ENCODE results near the gene MYBBP1A. TPM values are rescaled to one million over a fixed set of nuclear protein-coding genes. Genes with fewer than 3 reads are reported as not detected.

MYBBP1A gene
- total and polyA plus RNA-seq, 9 donors: 12.7 to 71.4 (median 45.5) TPM

DNA sequence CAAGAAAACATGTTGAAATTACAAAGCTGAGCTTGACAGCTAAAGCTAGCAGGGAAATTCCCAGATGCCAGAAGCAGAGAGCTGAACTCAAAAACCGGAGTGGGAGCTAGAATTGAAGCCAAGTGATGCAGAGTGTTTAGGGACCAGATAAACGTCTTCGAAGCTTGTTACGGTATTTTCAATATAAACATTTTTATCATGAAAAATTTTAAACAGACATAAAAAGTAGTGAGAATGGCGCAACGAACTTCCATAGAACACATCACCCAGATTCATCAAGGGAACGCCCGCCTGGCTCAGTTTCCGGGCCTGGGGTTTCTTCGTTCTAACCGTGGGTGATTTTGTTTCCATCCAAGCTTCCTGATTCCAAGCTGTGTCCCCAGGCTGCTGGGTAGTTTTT lies 38.4 kb downstream of the MYBBP1A start:
- WGBS, 3 donors: 16 to 33% (median 18%) methylated on average over 11 of the region's 11 CpGs
- DNase-seq: no peak
- Histone ChIP-seq H3K27me3 (no peaks in the 10 kb centered on the region), H3K36me3 (no peaks in the 10 kb centered on the region), H3K9me3 (no peaks in the 10 kb centered on the region), H3K27ac (no peak overlapping the region), H3K4me1 (ENCODE audit: insufficient read depth) (no peaks in the 10 kb centered on the region), H3K4me3 (no peak overlapping the region)
- TF ChIP-seq CTCF (IDR thresholded peaks at IDR 0.05) (no peak), EP300 (IDR thresholded peaks at IDR 0.05) (no peak), POLR2A (IDR thresholded peaks at IDR 0.05) (no peak)
- intact Hi-C loops (cut with DNase I): no loop called here

DNA sequence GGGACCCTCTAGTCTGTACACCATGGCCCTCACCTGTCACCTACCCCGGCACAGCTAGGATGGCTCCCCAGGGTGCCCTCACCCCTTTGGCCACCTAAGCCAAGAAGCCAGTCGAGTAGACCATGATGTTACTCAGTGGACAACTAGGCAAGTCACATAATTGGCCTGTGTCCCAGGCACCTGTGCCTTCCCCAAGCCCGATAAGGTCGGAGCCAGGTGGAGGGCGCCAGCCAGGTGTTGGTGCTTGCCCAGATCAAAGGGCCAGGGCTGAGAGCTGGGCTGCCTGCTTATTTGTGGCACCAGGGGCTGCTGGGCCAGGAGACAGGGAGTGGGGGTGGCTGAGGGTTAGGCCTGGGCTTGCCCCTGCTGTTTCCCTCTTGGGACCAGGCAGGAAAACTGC lies 39.7 kb downstream of the MYBBP1A start:
- H3K27ac ChIP-seq: no peak overlapping the region
- WGBS, 3 donors: 86 to 92% (median 86%) methylated on average over 3 to 5 of the region's 5 CpGs
- no peaks in the 10 kb centered on the region for H3K36me3 ChIP-seq
- H3K4me3 ChIP-seq: no peak overlapping the region
- TF ChIP-seq CTCF (IDR thresholded peaks at IDR 0.05) (no peak), POLR2A (IDR thresholded peaks at IDR 0.05) (no peak), EP300 (IDR thresholded peaks at IDR 0.05) (no peak)
- no peak for DNase-seq
- intact Hi-C loops (cut with DNase I): no loop called here
- no peaks in the 10 kb centered on the region for H3K9me3 ChIP-seq
- H3K27me3 ChIP-seq: no peaks in the 10 kb centered on the region
- H3K4me1 ChIP-seq (ENCODE audit: insufficient read depth): no peaks in the 10 kb centered on the region

GRCh38 chr17:4514779-4515178 lies 40.4 kb downstream of the MYBBP1A start:
- DNase-seq: no peak
- Histone ChIP-seq H3K4me1 (ENCODE audit: insufficient read depth) (no peaks in the 10 kb centered on the region), H3K4me3 (no peak overlapping the region), H3K9me3 (no peaks in the 10 kb centered on the region), H3K27ac (no peak overlapping the region), H3K36me3 (no peaks in the 10 kb centered on the region), H3K27me3 (no peaks in the 10 kb centered on the region)
- WGBS, 3 donors: 81 to 93% (median 90%) methylated on average over 9 to 11 of the region's 11 CpGs
- TF ChIP-seq EP300 (IDR thresholded peaks at IDR 0.05) (no peak), POLR2A (IDR thresholded peaks at IDR 0.05) (no peak), CTCF (IDR thresholded peaks at IDR 0.05) (no peak)
- intact Hi-C loops (cut with DNase I): no loop called here

GRCh38 chr17:4514206-4514605 lies 41.0 kb downstream of the MYBBP1A start:
- DNase-seq: no peak
- H3K4me1 ChIP-seq (ENCODE audit: insufficient read depth): no peaks in the 10 kb centered on the region
- WGBS, 3 donors: 76 to 81% (median 76%) methylated on average over 7 of the region's 7 CpGs
- H3K27me3 ChIP-seq: no peaks in the 10 kb centered on the region
- H3K27ac ChIP-seq: no peak overlapping the region
- H3K9me3 ChIP-seq: no peaks in the 10 kb centered on the region
- H3K4me3 ChIP-seq: no peak overlapping the region
- no peaks in the 10 kb centered on the region for H3K36me3 ChIP-seq
- intact Hi-C loops (cut with DNase I): no loop called here
- TF ChIP-seq CTCF (IDR thresholded peaks at IDR 0.05): no peak
- TF ChIP-seq POLR2A (IDR thresholded peaks at IDR 0.05): no peak
- no peak for TF ChIP-seq EP300 (IDR thresholded peaks at IDR 0.05)
